Lower leg skin (tissue), 4 donors: ENCODE data around the gene GREB1. TPM values are rescaled to one million over a fixed set of nuclear protein-coding genes. Genes with fewer than 3 reads are reported as not detected.

Experiments used
- DNase-seq, 2 donors: peaks; one replicate each; pipeline ENCODE4 v3.0.0-alpha.2; 2019; ENCODE audit warnings: low spot score in 2 of 2
- H3K4me3 ChIP-seq: fragments of 200-600 bp; sonication (generic); 2 replicates; pipeline ENCODE4 v1.5.1; 2017; ENCODE audit warnings: mild to moderate bottlenecking, low read depth; ENCODE audit not compliant: poor library complexity, severe bottlenecking
- POLR2A ChIP-seq, 2 donors: fragments of 450-650 bp; IDR thresholded peaks; one replicate each; pipeline ENCODE4 v1.6.1; 2016 to 2017; ENCODE audit warnings: antibody characterized with exemption in 2 of 2, mild to moderate bottlenecking in 1 of 2, moderate library complexity in 1 of 2
- WGBS, 2 donors: methylation state at CpG; one replicate each; pipeline ENCODE4 v1.1.5; 2018; 5-methylcytosine and 5-hydroxymethylcytosine counted together
- intact Hi-C: fragments of 100-400 bp; cut with DNase I; formaldehyde crosslinking; loops from one replicate; pipeline ENCODE4 v1.15.0; 2023; ENCODE audit warnings: low total_unique reads
- total RNA-seq, 4 donors: library from RNA; depleted of rRNA; stranded (reverse); fragments of >200 nt; gene quantifications; one replicate each; pipeline ENCODE4 v1.1.0, GENCODE V29; 2016
- TF ChIP-seq, protein P1 (sequence below), 3 donors: fragments of 450-650 bp; IDR thresholded peaks; one replicate each; pipeline ENCODE4 v1.5.1; 2016; ENCODE audit warnings: antibody characterized with exemption in 3 of 3, mild to moderate bottlenecking in 3 of 3, moderate library complexity in 2 of 3

Gene GREB1
- total RNA-seq, 4 donors from 2014 or later = 2.4 to 12.2 (median 4.0) TPM

GRCh38 chr2:11580697-11581096 is 46.9 kb downstream of the GREB1 start:
- DNase-seq = no peak
- intact Hi-C loops = loop anchor here (5.0 kb wide), 1 partner anchor 103 kb away; no protein-coding TSS in a partner anchor
- no peak overlapping the region for H3K4me3 ChIP-seq
- 93 to 96% methylated on average over 12 of the region's 12 CpGs for WGBS, 2 donors
- TF ChIP-seq, protein P1, sequence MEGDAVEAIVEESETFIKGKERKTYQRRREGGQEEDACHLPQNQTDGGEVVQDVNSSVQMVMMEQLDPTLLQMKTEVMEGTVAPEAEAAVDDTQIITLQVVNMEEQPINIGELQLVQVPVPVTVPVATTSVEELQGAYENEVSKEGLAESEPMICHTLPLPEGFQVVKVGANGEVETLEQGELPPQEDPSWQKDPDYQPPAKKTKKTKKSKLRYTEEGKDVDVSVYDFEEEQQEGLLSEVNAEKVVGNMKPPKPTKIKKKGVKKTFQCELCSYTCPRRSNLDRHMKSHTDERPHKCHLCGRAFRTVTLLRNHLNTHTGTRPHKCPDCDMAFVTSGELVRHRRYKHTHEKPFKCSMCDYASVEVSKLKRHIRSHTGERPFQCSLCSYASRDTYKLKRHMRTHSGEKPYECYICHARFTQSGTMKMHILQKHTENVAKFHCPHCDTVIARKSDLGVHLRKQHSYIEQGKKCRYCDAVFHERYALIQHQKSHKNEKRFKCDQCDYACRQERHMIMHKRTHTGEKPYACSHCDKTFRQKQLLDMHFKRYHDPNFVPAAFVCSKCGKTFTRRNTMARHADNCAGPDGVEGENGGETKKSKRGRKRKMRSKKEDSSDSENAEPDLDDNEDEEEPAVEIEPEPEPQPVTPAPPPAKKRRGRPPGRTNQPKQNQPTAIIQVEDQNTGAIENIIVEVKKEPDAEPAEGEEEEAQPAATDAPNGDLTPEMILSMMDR (IDR thresholded peaks at IDR 0.05) = no peak
- no peak for TF ChIP-seq POLR2A (IDR thresholded peaks at IDR 0.05)

- H3K4me3 ChIP-seq = no peak overlapping the region
- intact Hi-C loops = loop anchor here (5.0 kb wide), 1 partner anchor 104 kb away; no protein-coding TSS in a partner anchor
- TF ChIP-seq, protein P1 (IDR thresholded peaks at IDR 0.05) = no peak
- TF ChIP-seq POLR2A (IDR thresholded peaks at IDR 0.05) = no peak
- DNase-seq = peak in 1 of 2 donors; percentile 32
- WGBS, 2 donors = 79 to 84% methylated on average over 9 of the region's 9 CpGs
These were observed 47.4 kb downstream of the GREB1 start for GRCh38 chr2:11581124-11581796.

DNA sequence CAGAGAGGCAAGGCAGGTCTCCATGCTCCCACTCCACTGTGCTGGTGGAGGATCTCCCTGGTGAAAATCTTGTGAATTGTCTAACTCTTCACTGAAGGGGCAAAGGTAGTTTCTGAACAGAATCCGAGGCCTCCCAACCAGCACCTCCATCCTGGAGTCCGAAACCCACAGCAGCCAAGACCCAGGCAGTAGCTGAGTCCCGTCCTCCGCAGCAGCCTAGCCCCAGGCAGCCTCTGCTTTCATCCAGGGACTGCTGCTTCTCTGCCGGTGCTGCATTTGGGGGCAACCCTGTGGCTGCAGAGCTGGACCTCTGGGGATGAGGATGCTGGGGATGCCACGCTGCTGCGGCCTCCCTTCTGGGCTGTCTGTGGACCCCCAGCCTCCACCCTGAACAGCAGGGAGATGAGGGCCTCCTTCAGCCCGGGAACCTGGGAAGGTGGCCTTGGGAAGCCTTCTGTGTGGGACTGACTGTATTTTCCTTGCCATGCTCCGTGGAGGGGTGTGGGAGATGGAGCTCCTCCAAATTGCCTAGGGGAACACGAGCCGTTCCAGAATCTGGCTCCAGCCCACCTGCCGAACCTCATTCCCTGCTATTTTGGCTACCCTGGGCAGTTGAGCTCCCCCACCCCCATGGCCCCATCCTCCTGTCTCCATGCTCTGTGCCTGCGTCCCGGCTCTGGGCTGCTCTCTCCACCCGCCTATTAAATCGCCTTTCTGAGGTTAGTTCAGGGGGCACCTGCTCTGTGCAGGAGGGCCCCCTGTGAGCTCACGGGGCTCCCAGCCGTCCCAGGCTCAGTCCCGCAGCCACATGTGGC is 48.2 kb downstream of the GREB1 start:
- TF ChIP-seq, protein P1 (IDR thresholded peaks at IDR 0.05) = no peak
- no peak for TF ChIP-seq POLR2A (IDR thresholded peaks at IDR 0.05)
- 47 to 62% methylated on average over 16 to 18 of the region's 19 CpGs for WGBS, 2 donors
- intact Hi-C loops = loop anchor here (5.0 kb wide), 1 partner anchor 105 kb away; no protein-coding TSS in a partner anchor
- DNase-seq = no peak
- H3K4me3 ChIP-seq = no peak overlapping the region

GRCh38 chr2:11582612-11582861 is 48.7 kb downstream of the GREB1 start:
- 40 to 56% methylated on average over 6 to 11 of the region's 11 CpGs for WGBS, 2 donors
- intact Hi-C loops = loop anchor here (5.0 kb wide), 1 partner anchor 105 kb away; no protein-coding TSS in a partner anchor
- H3K4me3 ChIP-seq = no peak overlapping the region
- no peak for DNase-seq
- TF ChIP-seq POLR2A (IDR thresholded peaks at IDR 0.05) = no peak
- TF ChIP-seq, protein P1 (IDR thresholded peaks at IDR 0.05) = no peak

DNA sequence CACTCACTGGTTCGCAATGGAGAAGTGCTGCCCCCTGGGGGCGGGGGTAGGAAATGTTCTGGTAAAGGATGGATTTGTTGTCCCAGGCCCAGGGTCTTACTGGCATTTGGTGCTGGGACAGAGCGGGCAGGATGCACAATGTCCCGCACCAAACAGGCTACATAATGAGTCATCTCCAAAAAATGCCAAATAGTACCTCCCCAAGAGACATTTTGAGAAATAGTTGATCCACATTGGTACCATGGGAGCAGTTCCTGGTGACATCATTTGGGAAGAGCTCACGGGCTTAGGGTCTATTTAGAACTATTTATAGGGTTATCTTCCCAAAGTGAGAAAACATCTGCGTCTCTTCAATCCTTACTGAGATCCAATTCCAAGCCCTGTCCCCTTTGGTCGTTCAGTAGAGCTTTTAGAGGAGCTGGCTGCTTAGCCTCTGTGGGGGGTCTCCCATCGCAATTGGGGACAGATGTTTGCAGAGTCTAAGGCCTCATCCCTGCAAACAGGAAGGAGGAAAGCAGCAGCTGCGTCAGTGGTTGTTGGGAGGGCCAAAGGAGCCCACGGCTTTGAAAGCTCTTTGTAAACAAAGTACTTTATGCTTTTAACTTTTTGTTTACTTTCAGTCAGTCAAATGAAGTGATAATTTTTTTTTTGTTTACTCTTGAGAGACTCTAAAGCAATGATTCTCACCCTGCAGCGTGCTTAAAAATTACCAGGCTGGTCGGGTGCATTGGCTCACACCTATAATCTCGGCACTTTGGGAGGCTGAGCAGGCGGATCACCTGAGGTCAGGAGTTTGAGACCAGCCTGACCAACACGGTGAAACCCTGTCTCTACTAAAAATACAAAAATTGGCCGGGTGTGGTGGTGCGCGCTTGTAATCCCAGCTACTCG is 49.3 kb downstream of the GREB1 start:
- intact Hi-C loops = loop anchor here (5.0 kb wide), 1 partner anchor 106 kb away; no protein-coding TSS in a partner anchor
- TF ChIP-seq POLR2A (IDR thresholded peaks at IDR 0.05) = no peak
- TF ChIP-seq, protein P1 (IDR thresholded peaks at IDR 0.05) = peak in 1 of 3 donors; percentile 82
- peak; percentile 78 to 91 for DNase-seq
- H3K4me3 ChIP-seq = no peak overlapping the region
- WGBS, 2 donors = 51 to 55% methylated on average over 19 of the region's 19 CpGs
